H1 (cell line): ENCODE results near the gene SEMA6D. TPM values are rescaled to one million over a fixed set of nuclear protein-coding genes. Genes with fewer than 3 reads are reported as not detected.

Source experiments
- CTCF ChIA-PET: fragments of 300-600 bp; sonication (Branson Sonifier 250); formaldehyde crosslinking; loops from one replicate; lab custom pipeline; 2021; ENCODE audit not compliant: partially characterized antibody; lab: Charles Lee
- POLR2A ChIA-PET: fragments of 300-600 bp; sonication (Branson Sonifier 250); formaldehyde crosslinking; loops from one replicate; lab custom pipeline; 2021; ENCODE audit warnings: inconsistent platforms; ENCODE audit not compliant: partially characterized antibody; lab: Charles Lee
- DNase-seq, 2 experiments: peaks; one replicate each; pipeline versions ENCODE4 v3.0.0 to v3.0.0-alpha.2; 2010 to 2022; ENCODE audit warnings: low spot score in 2 of 2, low read depth in 1 of 2, mixed read lengths in 1 of 2
- FAIRE-seq: peaks from 2 replicates; lab custom pipeline; 2011; peaks lifted over from hg19 to GRCh38; lab: Jason Lieb, UNC
- H2AFZ ChIP-seq: 2 replicates; pipeline ENCODE4 v1.8.1; 2012; ENCODE audit warnings: low read length, inconsistent platforms
- H2AK5ac ChIP-seq: 2 replicates; pipeline ENCODE4 v1.6.1; 2013; ENCODE audit warnings: low read depth, low read length
- H2BK120ac ChIP-seq: replicated peaks from 2 replicates; pipeline ENCODE3; 2013; ENCODE audit warnings: low read depth, low read length, inconsistent platforms
- H2BK12ac ChIP-seq: 2 replicates; pipeline ENCODE4 v1.6.1; 2013; ENCODE audit warnings: low read depth, low read length
- H2BK15ac ChIP-seq: 2 replicates; pipeline ENCODE4 v1.6.1; 2013; ENCODE audit warnings: low read length
- H2BK20ac ChIP-seq: 2 replicates; pipeline ENCODE4 v1.6.1; 2013; ENCODE audit warnings: low read length
- H2BK5ac ChIP-seq: 2 replicates; pipeline ENCODE4 v1.6.1; 2013; ENCODE audit warnings: low read depth, low read length
- H3K14ac ChIP-seq: 2 replicates; pipeline ENCODE4 v1.6.1; 2013; ENCODE audit warnings: inconsistent platforms; ENCODE audit not compliant: insufficient read length
- H3K18ac ChIP-seq: 2 replicates; pipeline ENCODE4 v1.6.1; 2013; ENCODE audit warnings: low read length; ENCODE audit errors: extremely low read depth
- H3K23ac ChIP-seq: 2 replicates; pipeline ENCODE4 v1.6.1; 2013; ENCODE audit warnings: inconsistent platforms; ENCODE audit not compliant: insufficient read length
- H3K23me2 ChIP-seq: 2 replicates; pipeline ENCODE4 v1.6.1; 2013; ENCODE audit warnings: low read depth, low read length
- H3K27ac ChIP-seq: 2 replicates; pipeline ENCODE4 v1.6.1; 2011; ENCODE audit warnings: low read depth, low read length, inconsistent platforms
- H3K27me3 ChIP-seq, 4 experiments: replicated peaks in 1 of 4; 1 replicate in 1 of 4; 2 replicates in 3 of 4; pipeline versions ENCODE4 v1.6.1 to v1.8.1; 2011 to 2013; ENCODE audit warnings: low read length in 3 of 4, mild to moderate bottlenecking in 3 of 4, inconsistent platforms in 2 of 4, mixed read lengths in 2 of 4, moderate library complexity in 1 of 4; ENCODE audit not compliant: control insufficient read depth in 3 of 4, insufficient read depth in 3 of 4; ENCODE audit errors: extremely low read depth in 1 of 4
- H3K36me3 ChIP-seq, 4 experiments: 2 replicates each; pipeline versions ENCODE4 v1.6.1 to v1.8.1; 2011 to 2013; ENCODE audit warnings: mild to moderate bottlenecking in 4 of 4, low read length in 3 of 4, moderate library complexity in 2 of 4, control low read depth in 1 of 4, inconsistent platforms in 1 of 4; ENCODE audit not compliant: insufficient read depth in 4 of 4, control insufficient read depth in 2 of 4
- H3K4ac ChIP-seq: replicated peaks from 2 replicates; pipeline ENCODE3; 2013; ENCODE audit warnings: low read length, low read depth, mixed read lengths, inconsistent platforms; ENCODE audit not compliant: insufficient read length
- H3K4me1 ChIP-seq, 4 experiments: replicated peaks in 1 of 4; 1 replicate in 1 of 4; 2 replicates in 3 of 4; pipeline versions ENCODE4 v1.6.1 to v1.8.1; 2011 to 2013; ENCODE audit warnings: low read length in 3 of 4, inconsistent platforms in 2 of 4, mixed read lengths in 1 of 4; ENCODE audit not compliant: insufficient read depth in 4 of 4, control insufficient read depth in 3 of 4
- H3K4me2 ChIP-seq, 2 experiments: 2 replicates each; pipeline versions ENCODE4 v1.6.1 to v1.8.1; 2011 to 2013; ENCODE audit warnings: low read depth in 2 of 2, low read length in 2 of 2, control low read depth in 1 of 2, inconsistent platforms in 1 of 2, mild to moderate bottlenecking in 1 of 2; ENCODE audit not compliant: insufficient read depth in 1 of 2
- H3K4me3 ChIP-seq, 4 experiments: fragments of 200-600, 300-600 bp in 1 of 4; sonication (generic), shearing (Covaris generic), sonication (Bioruptor Twin) in 1 of 4; 2 replicates each; pipeline versions ENCODE4 v1.5.1 to v1.8.1; 2011 to 2016; ENCODE audit warnings: low read length in 4 of 4, low read depth in 3 of 4, control low read depth in 2 of 4, inconsistent platforms in 2 of 4, mild to moderate bottlenecking in 2 of 4, mixed read lengths in 1 of 4, moderate library complexity in 1 of 4; ENCODE audit not compliant: insufficient read depth in 2 of 4; ENCODE audit errors: extremely low read depth in 1 of 4
- H3K56ac ChIP-seq: replicated peaks from 2 replicates; pipeline ENCODE3; 2013; ENCODE audit warnings: low read depth, mild to moderate bottlenecking, mixed read lengths, low read length, inconsistent platforms; ENCODE audit not compliant: insufficient read length
- H3K79me1 ChIP-seq: 2 replicates; pipeline ENCODE4 v1.6.1; 2013; ENCODE audit warnings: low read depth, low read length, control low read depth
- H3K79me2 ChIP-seq, 2 experiments: 2 replicates each; pipeline versions ENCODE4 v1.6.1 to v1.8.1; 2012 to 2013; ENCODE audit warnings: low read length in 2 of 2, mild to moderate bottlenecking in 2 of 2, inconsistent platforms in 1 of 2; ENCODE audit not compliant: insufficient read depth in 2 of 2, control insufficient read depth in 1 of 2
- H3K9ac ChIP-seq, 4 experiments: replicated peaks in 1 of 4; 1 replicate in 1 of 4; 2 replicates in 3 of 4; pipeline versions ENCODE4 v1.6.1 to v1.8.1; 2011 to 2013; ENCODE audit warnings: low read depth in 3 of 4, low read length in 3 of 4, control low read depth in 2 of 4, mild to moderate bottlenecking in 2 of 4, moderate library complexity in 2 of 4, inconsistent platforms in 1 of 4; ENCODE audit errors: extremely low read depth in 1 of 4
- H3K9me3 ChIP-seq, 2 experiments: 2 replicates each; pipeline versions ENCODE4 v1.6.1 to v1.8.1; 2012 to 2013; ENCODE audit warnings: mild to moderate bottlenecking in 2 of 2, moderate library complexity in 2 of 2, control low read depth in 1 of 2, inconsistent platforms in 1 of 2, low read depth in 1 of 2, low read length in 1 of 2, mixed read lengths in 1 of 2; ENCODE audit not compliant: insufficient read depth in 2 of 2
- H4K20me1 ChIP-seq, 2 experiments: replicated peaks in 1 of 2; 2 replicates each; pipeline versions ENCODE3 to v1.8.1; 2011 to 2013; ENCODE audit warnings: inconsistent platforms in 2 of 2, low read length in 2 of 2, mild to moderate bottlenecking in 1 of 2; ENCODE audit not compliant: insufficient read depth in 2 of 2, control insufficient read depth in 1 of 2
- H4K5ac ChIP-seq: 2 replicates; pipeline ENCODE4 v1.6.1; 2013; ENCODE audit warnings: low read length, low read depth, mixed read lengths, inconsistent platforms; ENCODE audit not compliant: insufficient read length
- H4K8ac ChIP-seq: 2 replicates; pipeline ENCODE4 v1.8.0; 2013; ENCODE audit warnings: mild to moderate bottlenecking, moderate library complexity, low read length, inconsistent platforms; ENCODE audit not compliant: insufficient read depth; ENCODE audit errors: extremely low read depth
- H4K91ac ChIP-seq: replicated peaks from 2 replicates; pipeline ENCODE3; 2013; ENCODE audit warnings: low read length, mixed read lengths, inconsistent platforms; ENCODE audit not compliant: insufficient read length
- CEBPB ChIP-seq: IDR thresholded peaks from 2 replicates; pipeline ENCODE4 v1.6.1; 2012; ENCODE audit warnings: low read depth, low read length
- CTCF ChIP-seq, 3 experiments: IDR thresholded peaks; 1 replicate in 2 of 3; 2 replicates in 1 of 3; pipeline versions ENCODE4 v1.5.1 to v1.6.1; 2011; ENCODE audit warnings: low read length in 3 of 3, mild to moderate bottlenecking in 3 of 3, inconsistent platforms in 2 of 3, low read depth in 1 of 3, moderate library complexity in 1 of 3; ENCODE audit not compliant: insufficient read depth in 1 of 3; ENCODE audit errors: control extremely low read depth in 1 of 3
- E2F6 ChIP-seq: IDR thresholded peaks from 2 replicates; pipeline ENCODE4 v1.6.1; 2012; ENCODE audit warnings: inconsistent platforms
- MAFK ChIP-seq: IDR thresholded peaks from 2 replicates; pipeline ENCODE4 v1.6.1; 2012; ENCODE audit warnings: low read depth, mild to moderate bottlenecking, improper control_type of control experiment, low read length
- WGBS, 2 experiments: shearing (Covaris generic) in 1 of 2; methylation state at CpG; one replicate each; pipeline versions ENCODE4 v1.1.6 to v1.1.7; 2013 to 2015; ENCODE audit warnings: low lambda C conversion rate in 2 of 2, mixed read lengths in 2 of 2, inconsistent platforms in 1 of 2, low coverage in 1 of 2, missing lambda C conversion rate in 1 of 2; ENCODE audit not compliant: insufficient replicate concordance in 2 of 2, insufficient coverage in 1 of 2, insufficient read length in 1 of 2; ENCODE audit errors: extremely low coverage in 1 of 2, missing lambda C conversion rate in 1 of 2; 5-methylcytosine and 5-hydroxymethylcytosine counted together
- polyA plus RNA-seq, 7 experiments: library from polyadenylated mRNA; depleted of rRNA in 3 of 7; stranded (reverse) in 5 of 7; unstranded in 2 of 7; fragments of >200 nt in 5 of 7; fragments of 200-250 nt in 2 of 7; gene quantifications; 1 replicate in 5 of 7; 2 replicates in 1 of 7; 4 replicates in 1 of 7; pipeline versions ENCODE4 v1.2.1 to v1.2.3, GENCODE V29; 2011 to 2013; ENCODE audit warnings: missing spikeins in 2 of 7, mixed read lengths in 2 of 7
- total RNA-seq: library from RNA; stranded (reverse); fragmentation: NEBNext Ultra II Directional; extraction: Animal tissue kit (Norgen Biotek cat#: 25700); gene quantifications from 2 replicates; pipeline ENCODE4 v1.2.1, GENCODE V29; 2021

The SEMA6D gene
- total and polyA plus RNA-seq, 2 of the 8 experiments (the other 6 are each of a cell fraction or from before 2014, with no cell fraction given): 2.2 to 3.8 TPM

- Histone ChIP-seq H3K18ac (no peak overlapping the region), H3K79me2 (no peaks in the 10 kb centered on the region), H3K14ac (no peak overlapping the region), H4K91ac (no peak overlapping the region), H3K23ac (no peak overlapping the region), H3K27me3 (0 out of 7 replicates have a peak, but pooled peaks cover 0 to 2% (median 0%) of the 10 kb centered on the region in 4 experiments), H3K27ac (no peak overlapping the region), H4K5ac (no peak overlapping the region), H3K23me2 (no peaks in the 10 kb centered on the region), H2BK20ac (no peak overlapping the region), H3K36me3 (no peaks in the 10 kb centered on the region), H3K4ac (no peak overlapping the region), H3K56ac (no peak overlapping the region), H2BK15ac (no peak overlapping the region), H3K4me2 (no peak overlapping the region), H4K20me1 (no peaks in the 10 kb centered on the region), H3K9me3 (no peaks in the 10 kb centered on the region), H3K4me1 (peaks cover 7 to 17% (median 9%) of the 10 kb centered on the region in 4 experiments), H2BK120ac (no peak overlapping the region), H3K79me1 (no peaks in the 10 kb centered on the region), H3K9ac (no peak overlapping the region), H2AFZ (no peak overlapping the region), H4K8ac (no peak overlapping the region), H2BK12ac (no peak overlapping the region), H3K4me3 (no peak overlapping the region), H2BK5ac (no peak overlapping the region), H2AK5ac (no peak overlapping the region)
- CTCF ChIA-PET: interaction anchor here (0.7 to 4.1 kb wide), 4 partner anchors 17 to 342 kb away, joined by 4 to 16 read pairs (median 4); no protein-coding TSS in a partner anchor
- POLR2A ChIA-PET: no interaction called here
- TF ChIP-seq E2F6 (no peak), CTCF (IDR thresholded peaks at IDR 0.05; ENCODE audit: control extremely low read depth in 1 of 3, insufficient read depth in 1 of 3, low read depth in 1 of 3, low read length in 3 of 3) (no peak), MAFK (no peak), CEBPB (peak; percentile 67; the same call in 1 of the 2 replicates)
- WGBS, 2 experiments: 77% methylated on average over 2 of the region's 2 CpGs; no CpG with 5 or more reads in 1 of the 2 experiments
- DNase-seq (no peak), FAIRE-seq (no peak)
These were observed 20.2 kb downstream of the SEMA6D start for GRCh38 chr15:47737477-47737876.
